Measurements from ENCODE around the gene CCR7. TPM values are rescaled to one million over a fixed set of nuclear protein-coding genes. Genes with fewer than 3 reads are reported as not detected.

Gene CCR7
- total RNA-seq, 1 donor from 2014 or later, result 0.30 TPM

DNA sequence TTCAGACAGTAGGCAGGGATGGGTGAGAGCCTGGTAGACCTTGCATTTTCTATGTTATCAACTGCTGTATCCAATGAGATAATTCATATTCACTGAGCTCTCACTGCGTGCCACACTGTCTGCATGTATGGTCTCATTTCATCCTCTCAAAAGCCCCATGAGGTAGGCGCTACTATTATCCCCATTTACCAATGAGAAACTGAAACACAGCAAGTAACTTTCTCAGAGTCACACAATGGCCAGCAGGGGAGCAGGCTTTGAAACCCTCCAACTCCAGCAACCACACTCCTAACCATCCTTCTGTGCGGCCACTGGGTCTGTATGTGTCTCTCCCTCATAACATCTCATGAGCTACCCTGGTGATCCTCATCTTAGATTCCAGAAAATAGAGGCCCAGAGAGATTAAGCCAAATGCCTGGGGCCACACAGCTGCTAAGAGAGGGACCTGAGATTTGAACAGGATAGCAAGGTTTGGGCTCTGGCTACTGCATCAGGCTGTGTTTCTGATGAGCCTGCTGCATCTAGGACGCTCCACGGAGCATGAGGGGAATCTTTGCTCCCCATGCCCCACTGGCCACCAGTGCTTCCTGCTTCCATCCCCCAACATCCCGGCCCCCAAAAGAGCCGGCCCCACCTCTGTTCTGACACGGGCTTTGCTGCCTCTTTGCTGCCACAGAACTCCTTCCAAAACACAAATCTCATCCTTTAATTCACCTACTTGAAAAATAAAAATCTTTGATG is 3.2 kb downstream of the CCR7 start:
- DNase-seq, result no peak

DNA sequence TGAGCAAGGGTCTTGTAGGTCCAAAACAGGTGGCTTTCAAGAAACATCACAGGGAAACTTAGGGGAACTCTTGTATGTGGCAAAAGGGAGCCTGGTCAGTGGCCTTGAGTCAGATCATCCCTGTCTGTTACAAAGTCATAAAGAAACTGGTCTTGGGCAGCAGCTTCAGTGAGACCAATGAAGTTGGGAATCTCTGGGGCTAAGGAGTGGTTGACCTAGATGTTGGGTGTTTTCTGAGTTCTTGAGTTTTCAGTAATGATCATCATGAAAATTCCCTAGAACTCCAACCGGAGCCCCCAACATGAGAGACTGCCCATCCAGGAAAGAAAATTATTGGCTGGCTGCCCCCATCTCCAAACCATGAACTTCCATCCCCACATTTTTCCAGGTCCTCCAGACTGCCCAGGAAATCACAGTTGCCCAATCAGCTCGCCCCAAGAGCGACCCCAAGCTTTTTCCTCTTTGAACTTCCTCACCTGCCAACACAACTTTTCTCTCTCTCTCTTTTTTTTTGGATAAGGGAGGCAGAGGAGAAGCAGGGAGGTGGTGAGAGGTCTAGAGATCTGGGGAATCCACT is 3.9 kb downstream of the CCR7 start:
- no peak for DNase-seq

DNA sequence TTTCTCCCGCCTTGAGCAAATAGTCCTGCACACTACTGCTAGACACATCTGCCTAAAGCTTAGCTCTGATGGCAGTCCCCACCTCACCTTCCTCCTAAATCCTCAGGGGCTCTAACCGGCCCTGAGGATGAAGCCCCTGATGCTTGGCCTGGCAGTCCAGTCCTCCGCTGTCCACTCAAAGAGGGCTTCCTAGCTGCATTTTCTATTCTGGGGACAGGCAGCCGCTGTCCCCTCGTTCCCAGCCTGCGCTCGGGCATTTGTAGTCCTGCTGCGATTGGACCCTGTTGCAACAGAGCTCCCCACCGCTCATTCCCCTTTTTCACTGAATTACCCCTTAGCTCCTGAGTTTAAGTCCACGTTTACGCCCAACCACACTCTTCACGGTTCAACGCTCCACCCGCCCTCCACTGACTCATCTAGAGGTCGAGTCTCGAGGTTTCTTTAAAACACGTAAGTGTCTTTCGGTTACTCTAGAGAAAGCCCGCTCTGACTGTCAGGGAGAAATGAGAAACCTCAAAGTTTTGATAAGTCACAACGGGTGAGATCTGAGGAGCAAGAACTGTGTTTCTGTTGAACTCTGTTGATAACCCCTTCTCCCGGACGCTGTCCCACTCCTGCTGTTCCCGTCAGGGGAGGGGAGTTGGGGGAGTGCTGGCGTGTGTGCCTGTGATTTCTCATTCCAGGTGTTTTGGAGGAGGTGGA is 4.5 kb downstream of the CCR7 start:
- no peak for DNase-seq

DNA sequence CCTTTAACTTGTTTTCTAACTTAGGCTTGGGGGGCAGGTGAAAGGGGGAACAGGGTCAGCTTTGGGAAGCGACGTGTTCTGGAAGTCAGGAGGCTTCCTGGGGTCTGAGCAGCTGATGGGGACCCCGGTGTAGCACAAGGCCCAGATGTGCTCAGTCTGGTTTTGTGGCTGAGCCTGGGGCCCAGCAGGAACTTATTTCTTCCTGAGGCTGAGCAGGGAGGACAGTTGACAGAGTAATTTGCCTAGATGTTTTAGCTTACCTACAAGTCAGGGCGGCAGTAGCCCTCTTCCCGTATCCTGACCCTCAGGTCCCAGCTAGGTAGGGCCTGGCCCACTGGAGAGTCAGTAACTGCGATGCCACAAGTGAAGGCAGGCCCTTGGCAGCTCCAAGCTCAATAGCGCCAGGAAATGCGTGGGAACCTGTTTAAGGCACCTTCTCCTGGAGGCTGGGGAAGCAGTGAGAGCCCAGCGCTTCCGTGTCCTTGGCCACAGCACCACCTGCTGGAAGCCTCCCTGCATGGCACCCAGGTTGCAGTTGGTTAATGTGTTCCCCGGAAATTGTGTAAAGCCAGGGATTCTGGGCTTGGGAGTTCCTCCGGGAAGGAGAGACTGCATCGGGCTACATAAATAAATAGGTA is 5.2 kb downstream of the CCR7 start:
- DNase-seq, result peak; percentile 90

DNA sequence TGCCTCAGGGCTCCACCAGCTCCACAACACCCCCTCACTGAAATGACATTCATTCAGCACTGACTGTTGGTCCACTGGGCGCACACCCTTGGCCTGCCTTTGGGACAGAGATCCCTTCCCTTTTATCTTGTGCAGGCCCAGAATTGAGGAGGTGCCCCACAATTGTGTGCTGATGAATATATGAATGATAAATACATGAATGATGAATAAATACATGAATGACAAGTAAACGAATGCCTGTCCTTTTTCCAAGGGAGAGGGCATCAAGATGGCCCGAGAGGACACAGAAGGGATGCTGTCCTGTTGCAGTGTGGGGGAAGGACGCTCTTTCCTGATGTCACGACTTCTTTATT is 5.7 kb downstream of the CCR7 start:
- DNase-seq, result no peak

DNA sequence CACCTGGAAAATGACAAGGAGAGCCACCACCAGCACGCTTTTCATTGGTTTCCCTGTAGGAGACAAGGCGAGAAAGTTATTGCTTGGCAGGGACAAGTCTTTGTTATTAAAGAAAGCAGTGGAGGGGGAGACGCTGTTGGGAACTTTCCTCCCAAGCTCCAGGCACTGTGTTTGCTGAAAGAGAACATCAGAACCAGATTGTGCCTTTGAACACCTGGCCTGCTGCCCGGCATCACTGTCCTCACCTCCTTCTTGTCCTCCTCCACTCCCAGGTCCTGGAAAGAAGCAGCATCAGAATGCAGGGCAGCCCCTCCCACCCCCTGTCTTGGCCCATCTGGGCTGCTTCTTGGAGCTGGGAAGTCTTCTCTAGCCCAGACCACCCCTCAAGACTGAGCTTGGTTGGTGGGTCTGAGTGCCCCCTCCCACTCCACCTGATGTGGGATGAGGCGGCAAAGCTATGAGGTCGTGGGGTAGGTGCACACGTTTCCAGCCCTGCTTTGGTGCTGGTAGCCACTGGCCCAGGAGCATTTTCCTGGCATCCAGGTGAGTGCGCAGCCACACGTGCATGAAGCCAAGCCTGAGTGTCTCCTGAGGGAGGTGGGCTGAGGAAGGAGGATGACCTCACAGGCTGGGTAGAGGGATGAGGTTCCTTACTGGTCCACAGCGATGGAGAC is 6.2 kb downstream of the CCR7 start:
- peak; percentile 53 for DNase-seq

DNA sequence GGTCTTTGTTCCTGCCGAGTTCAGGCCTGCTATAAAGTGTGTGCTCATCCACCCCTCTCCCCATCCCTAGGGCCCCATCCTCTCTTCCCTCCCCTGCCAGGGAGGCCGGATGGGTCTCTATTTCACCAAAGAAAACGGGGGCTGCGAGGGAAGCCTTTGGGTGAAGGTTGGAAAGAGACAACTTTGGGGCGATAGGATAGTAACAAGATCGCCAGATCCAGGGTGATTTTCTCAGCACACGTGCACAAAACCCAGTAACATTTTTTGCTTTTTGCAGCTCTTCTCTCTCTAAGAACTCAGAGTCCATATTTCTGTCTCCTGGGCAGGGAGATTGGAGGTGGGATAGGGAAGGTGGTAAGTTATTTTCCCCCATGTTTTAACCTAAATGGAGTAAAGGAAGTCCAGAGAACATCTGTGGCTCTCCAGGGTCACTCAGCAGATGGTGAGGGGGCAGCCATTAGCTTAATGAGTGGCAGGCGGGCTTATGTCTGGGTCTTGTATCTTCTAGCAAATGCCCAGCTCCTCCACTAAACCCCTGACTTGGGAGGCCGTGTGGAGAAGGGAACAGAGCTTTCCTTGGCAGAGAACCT is 6.9 kb downstream of the CCR7 start:
- DNase-seq, result no peak

DNA sequence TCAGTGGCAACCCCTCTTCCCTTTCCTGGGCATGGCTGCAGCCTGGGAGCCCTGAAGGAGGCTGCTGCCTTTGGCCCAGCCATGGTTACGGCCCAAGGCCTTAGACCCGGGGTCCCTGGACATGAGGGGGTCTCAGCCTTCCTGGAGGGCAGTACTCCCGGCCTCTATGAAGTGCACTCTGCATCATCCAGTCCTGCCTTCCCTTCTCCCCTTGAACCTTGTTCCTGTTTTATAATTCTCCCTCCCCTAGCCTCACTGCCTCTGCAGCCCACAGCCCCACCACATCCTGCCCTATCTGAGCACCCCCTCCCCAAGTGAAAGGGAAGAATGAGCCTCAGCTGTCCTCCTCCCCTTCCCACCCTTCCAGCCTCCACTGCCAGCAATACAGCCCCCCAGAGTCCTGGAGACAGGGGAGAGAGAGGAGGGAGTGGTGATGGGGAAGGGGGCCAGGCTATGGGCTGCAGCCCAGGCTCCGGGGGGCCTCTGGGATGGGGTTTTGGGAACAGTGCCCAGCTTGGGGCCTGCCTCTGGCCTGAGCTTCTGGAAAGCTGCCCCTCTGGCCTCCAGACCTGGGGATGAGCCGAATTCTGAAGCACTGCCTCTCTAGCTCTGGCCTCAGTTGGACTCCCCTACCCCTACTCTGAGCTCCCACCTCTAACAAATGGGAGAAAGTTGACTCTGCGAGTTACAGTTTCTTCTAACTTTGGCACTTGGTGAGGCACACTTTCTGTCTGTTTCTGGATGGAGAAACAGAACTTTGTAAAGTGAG is 7.6 kb downstream of the CCR7 start:
- DNase-seq, result peak; percentile 35

DNA sequence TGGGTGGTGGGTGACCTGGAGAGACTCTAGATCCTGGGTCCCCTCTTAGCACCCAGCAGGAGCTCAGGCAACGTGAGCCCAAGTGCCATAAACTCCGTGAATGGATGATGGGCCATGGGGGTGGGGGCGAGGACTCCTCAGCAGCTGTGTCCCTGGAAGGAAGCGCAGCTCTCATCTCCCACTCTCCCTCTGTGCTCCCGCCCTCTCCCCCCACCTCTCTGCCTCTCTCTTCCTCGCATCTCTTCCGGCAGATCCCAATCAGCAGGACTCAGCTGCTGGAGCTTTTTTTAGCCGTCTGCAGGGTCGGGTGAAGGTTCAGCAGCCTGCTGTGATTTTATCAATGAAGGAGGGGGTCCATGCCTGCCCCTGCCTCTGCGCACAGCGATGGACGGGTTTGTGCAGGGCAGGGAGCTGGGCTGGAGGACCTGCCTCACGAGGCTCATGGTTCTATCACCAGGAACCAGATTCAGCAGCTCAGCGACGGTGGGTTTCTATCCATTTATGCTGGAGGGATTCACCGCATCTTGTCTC is 8.3 kb downstream of the CCR7 start:
- DNase-seq, result peak; percentile 46

DNA sequence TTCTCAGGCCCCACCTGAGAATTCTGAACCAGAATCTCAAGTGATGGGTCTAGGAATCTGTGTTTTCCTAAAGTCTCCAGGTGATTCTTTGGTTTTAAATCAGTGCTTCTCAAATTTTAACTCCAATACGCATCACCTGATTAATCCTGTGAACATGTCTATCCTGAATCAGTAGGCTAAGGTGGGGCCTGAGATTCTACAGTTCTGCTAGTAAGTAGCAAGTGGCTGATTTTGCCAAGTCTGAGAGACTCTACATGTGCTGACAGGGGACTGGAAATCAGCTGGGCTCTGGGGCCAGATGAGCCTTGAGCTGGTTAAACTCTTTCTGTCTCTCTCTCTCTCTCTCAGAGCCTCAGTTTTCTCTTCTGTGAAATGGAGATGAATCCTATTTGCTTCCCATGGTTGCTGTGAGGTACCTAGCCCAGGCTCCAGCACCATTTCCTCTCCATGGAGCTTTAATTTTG is 9.0 kb downstream of the CCR7 start:
- no peak for DNase-seq

DNA sequence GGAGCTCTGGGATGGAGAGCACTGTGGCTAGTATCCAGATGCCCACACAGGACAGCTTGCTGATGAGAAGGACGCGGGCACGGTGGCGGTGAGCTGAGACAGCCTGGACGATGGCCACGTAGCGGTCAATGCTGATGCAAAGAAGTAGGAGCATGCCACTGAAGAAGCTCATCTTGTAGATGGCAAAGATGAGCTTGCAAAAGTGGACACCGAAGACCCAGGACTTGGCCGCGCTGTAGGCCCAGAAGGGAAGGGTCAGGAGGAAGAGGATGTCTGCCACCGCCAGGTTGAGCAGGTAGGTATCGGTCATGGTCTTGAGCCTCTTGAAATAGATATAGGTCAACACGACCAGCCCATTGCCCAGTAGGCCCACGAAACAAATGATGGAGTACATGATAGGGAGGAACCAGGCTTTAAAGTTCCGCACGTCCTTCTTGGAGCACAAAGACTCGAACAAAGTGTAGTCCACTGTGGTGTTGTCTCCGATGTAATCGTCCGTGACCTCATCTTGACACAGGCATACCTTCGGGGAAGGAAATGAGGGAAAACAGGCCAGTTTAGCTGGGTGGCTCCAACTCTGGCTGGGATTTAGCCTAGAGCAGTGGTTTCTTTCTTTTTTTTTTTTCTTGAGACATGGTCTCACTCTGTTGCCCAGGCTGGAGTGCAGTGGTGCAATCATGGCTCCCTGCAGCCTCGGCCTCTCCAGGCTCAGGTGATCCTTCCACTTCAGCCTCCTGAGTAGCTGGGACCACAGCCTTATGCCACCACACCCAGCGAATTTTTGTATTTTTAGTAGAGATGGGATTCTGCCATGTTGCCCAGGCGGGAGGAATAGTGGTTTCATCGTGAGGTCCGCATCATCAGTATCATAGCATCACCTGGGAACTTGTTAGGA is 9.7 kb downstream of the CCR7 start:
- no peak for DNase-seq

DNA sequence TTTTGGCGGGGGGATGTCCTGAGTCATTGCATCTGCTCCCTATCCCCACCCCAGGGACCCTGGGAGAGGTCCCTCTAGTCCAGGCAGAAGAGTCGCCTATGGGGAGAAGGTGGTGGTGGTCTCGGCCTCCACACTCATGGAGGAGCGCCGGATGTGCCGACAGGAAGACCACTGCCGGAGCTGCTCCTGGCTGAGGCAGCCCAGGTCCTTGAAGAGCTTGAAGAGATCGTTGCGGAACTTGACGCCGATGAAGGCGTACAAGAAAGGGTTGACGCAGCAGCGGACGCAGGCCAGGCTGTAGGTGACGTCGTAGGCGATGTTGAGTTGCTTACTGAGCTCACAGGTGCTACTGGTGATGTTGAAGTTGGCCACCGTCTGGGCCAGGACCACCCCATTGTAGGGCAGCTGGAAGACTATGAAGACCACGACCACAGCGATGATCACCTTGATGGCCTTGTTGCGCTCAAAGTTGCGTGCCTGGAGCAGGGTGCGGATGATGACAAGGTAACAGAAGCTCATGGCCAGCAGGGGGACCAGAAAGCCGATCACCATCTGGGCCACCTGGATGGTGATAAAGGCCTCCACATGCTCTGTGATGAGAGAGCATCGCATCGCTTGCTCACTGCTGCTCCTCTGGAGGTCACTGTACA is 10.5 kb downstream of the CCR7 start:
- no peak for DNase-seq

DNA sequence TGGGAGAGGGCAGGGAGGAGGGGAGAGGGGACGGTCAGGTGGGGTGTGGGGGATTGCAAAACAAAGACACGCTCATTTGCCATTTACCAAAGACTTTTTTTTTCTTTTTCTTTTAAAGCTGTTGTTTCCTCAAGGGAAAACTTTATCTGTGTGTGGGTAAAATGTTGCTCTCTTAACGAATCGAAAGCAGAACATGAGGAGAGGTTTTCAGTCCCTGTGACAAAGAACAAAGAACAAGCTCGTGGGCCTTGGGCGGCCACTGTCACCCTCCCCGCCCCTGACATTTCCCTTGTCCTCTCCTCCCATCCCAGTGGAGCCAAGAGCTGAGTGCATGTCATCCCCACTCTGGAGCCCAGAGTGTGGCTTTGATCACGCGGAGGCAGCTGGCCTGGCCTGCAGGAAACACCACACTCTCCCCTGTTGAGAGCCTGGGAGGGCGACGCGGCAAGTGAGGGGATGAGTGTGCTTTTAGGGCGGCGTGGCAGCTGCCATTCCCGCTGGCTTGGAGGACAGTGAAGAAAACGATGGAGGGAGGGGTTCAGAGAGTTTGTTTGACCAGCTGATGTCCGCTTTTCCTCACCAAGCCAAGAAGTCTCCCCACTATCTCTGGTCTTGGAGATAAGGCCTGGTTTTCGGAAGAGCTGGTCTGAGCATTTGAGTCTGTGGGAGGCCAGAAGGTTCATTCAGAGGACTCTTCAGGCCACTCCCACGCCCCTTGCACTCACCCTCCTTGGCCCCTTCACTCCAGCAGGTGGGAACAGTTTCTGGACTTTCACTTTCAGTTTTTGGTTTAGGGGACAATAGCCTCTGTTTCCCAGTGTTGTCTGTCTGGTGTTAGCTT is 11.4 kb downstream of the CCR7 start:
- no peak for DNase-seq

DNA sequence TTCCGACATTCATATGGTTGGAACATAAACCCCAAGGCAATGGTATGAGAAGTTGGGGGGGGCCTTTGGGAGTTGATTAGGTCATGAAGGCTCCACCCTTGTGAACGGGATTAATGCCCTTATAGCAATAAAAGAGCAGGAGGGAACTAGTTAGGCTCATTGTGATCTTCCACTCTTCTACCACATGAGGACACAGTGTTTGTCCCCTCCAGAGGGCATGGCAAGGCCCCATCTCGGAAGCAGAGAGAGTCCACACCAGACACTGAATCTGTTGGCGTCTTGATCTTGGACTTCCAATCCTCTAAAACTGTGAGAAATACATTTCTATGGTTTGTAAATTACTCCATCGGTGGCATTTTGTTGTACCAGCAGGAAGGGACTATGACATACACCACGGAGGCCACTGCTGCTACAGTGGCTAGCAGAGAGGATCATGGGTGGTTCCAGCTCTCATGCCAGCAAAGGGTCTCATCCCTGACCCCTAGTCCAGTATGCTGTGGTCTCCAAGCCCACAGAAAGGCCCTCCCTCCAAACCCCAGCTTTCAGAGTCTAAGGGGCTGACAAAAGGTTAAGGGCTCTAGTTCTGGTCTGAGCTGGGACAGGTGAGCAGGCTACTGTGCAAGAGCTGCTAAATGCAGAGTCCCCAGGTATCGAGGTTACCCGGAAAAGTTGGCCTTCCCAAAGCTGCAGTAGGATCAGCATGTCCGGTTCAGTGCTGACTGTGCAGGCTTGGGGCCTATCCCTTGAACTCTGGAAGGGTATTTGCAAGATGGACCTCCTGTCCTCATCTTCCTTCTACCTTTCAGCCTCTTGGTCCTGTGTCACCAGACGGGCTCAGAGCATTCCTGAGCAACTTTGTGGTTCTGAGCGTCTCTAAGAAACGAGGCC is 12.2 kb downstream of the CCR7 start:
- no peak for DNase-seq

DNA sequence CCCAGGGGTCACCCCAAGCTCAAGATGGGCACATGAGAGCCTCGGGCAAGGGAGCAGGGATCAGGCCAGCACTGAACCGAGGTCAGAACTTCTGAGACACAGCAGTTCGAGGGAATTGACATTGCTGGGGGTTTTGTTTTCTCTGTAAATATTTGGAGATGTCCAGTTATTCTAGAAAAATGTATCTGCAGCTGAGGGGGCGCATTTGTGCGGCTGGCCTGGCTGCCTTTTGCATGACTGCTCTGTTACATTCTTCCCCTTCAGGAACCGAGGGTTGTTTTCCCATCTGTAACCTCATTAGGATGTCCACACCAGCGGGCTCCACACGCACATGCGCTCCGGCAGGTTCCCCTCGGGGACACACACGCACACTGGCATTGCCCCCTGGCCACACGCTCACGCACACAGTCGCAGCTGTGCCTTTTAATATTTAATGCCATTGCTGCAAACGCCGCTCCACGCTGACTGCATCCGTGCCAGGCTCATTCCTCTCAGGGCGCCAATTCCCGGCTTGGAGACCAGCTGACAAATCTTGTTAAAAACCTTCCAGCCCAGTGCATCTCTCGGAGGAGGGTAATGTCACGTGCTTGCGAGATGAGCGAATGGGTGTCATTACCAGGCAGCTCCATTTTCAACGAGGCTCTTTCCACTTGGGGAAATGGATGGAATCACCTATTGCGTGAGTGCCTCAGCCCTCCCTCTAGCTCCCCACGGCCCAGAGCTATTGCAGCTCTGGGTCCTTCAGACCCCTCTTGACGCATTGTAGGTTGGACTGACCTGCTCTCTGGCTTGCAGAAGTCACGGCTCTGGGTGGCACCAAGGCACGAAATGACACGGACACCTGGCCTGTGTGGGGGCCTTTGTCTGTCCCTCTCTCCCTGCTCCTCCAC is 13.1 kb downstream of the CCR7 start:
- DNase-seq, result no peak
